ENCODE data around the gene RGS3.

GRCh38 chr9:113548221-113549041, 84.9 kb downstream of the RGS3 start:
- TF ChIP-seq, protein P1, sequence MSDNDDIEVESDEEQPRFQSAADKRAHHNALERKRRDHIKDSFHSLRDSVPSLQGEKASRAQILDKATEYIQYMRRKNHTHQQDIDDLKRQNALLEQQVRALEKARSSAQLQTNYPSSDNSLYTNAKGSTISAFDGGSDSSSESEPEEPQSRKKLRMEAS (IDR thresholded peaks at IDR 0.05), result no peak
- TF ChIP-seq TCF12 (IDR thresholded peaks at IDR 0.05; ENCODE audit: low read depth) (no peak), RAD21 (IDR thresholded peaks at IDR 0.05; ENCODE audit: low read depth) (no peak), REST (IDR thresholded peaks at IDR 0.05; ENCODE audit: low read depth) (no peak), EP300 (IDR thresholded peaks at IDR 0.05; ENCODE audit: borderline replicate concordance) (no peak), CREB1 (IDR thresholded peaks at IDR 0.05; ENCODE audit: low read depth) (no peak), NFIC (IDR thresholded peaks at IDR 0.05) (no peak), TAF1 (IDR thresholded peaks at IDR 0.05; ENCODE audit: low read depth) (no peak), CEBPB (IDR thresholded peaks at IDR 0.05) (no peak), FOXM1 (IDR thresholded peaks at IDR 0.05; ENCODE audit: borderline replicate concordance, low read depth) (no peak), TEAD4 (IDR thresholded peaks at IDR 0.05) (no peak), EGR1 (IDR thresholded peaks at IDR 0.05) (no peak), YY1 (IDR thresholded peaks at IDR 0.05; ENCODE audit: low read depth) (no peak)
- TF ChIP-seq, protein P2, sequence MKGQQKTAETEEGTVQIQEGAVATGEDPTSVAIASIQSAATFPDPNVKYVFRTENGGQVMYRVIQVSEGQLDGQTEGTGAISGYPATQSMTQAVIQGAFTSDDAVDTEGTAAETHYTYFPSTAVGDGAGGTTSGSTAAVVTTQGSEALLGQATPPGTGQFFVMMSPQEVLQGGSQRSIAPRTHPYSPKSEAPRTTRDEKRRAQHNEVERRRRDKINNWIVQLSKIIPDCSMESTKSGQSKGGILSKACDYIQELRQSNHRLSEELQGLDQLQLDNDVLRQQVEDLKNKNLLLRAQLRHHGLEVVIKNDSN (IDR thresholded peaks at IDR 0.05), result no peak

All from Ishikawa (cell line).